PC-9 (cell line): ENCODE data around the gene CANX. TPM values are rescaled to one million over a fixed set of nuclear protein-coding genes. Genes with fewer than 3 reads are reported as not detected.
A peak's percentile ranks its signal among the peaks of the same experiment; 100 is the strongest.
"Not testable (repeated sequence)": the region's sequence is repeated elsewhere in the genome, so short reads cannot be mapped to it uniquely, and the experiment has no call there.

ENCODE experiments used
- BruUV-seq: library from RNA; stranded (reverse); fragments of 400-500 nt; replicated peaks from 2 replicates; lab custom pipeline; 2021; lab: Mats Ljungman, UMichigan
- CTCF ChIA-PET: fragments of 300-600 bp; sonication (Branson Sonifier 250); formaldehyde crosslinking; loops from one replicate; lab custom pipeline; 2022; ENCODE audit warnings: antibody characterized with exemption; lab: Charles Lee
- POLR2A ChIA-PET: fragments of 300-600 bp; sonication (Branson Sonifier 250); formaldehyde crosslinking; loops from one replicate; lab custom pipeline; 2022; ENCODE audit warnings: antibody characterized with exemption; ENCODE audit not compliant: unreplicated experiment; lab: Charles Lee
- DNase-seq, 2 experiments: peaks; one replicate each; pipeline versions ENCODE4 v3.0.0 to v3.0.0-alpha.2; 2015 to 2022; ENCODE audit warnings: mixed read lengths in 1 of 2
- H2AFZ ChIP-seq: fragments of 200-600 bp; sonication (generic); 2 replicates; pipeline ENCODE4 v1.8.1; 2017; ENCODE audit warnings: antibody characterized with exemption
- H3F3A ChIP-seq: fragments of 200-600 bp; sonication (generic); 2 replicates; pipeline ENCODE4 v1.8.1; 2017; ENCODE audit warnings: antibody characterized with exemption, mild to moderate bottlenecking, low read depth; ENCODE audit not compliant: insufficient read depth
- H3K27ac ChIP-seq: fragments of 200-600 bp; sonication (generic); 2 replicates; pipeline ENCODE4 v1.6.1; 2016; ENCODE audit warnings: mixed run types
- H3K27me3 ChIP-seq: fragments of 200-600 bp; sonication (generic); 2 replicates; pipeline ENCODE4 v1.6.1; 2016; ENCODE audit warnings: low read depth, mixed run types; ENCODE audit not compliant: insufficient read depth
- H3K36me3 ChIP-seq: fragments of 200-600 bp; sonication (generic); 2 replicates; pipeline ENCODE4 v1.6.1; 2016; ENCODE audit warnings: low read depth, mixed run types
- H3K4me1 ChIP-seq: fragments of 200-600 bp; sonication (generic); replicated peaks from 2 replicates; pipeline ENCODE4 v1.6.1; 2016; ENCODE audit warnings: mixed run types; ENCODE audit not compliant: insufficient read depth
- H3K4me2 ChIP-seq: fragments of 200-600 bp; sonication (generic); 2 replicates; pipeline ENCODE4 v1.6.1; 2017; ENCODE audit warnings: mixed run types
- H3K4me3 ChIP-seq: fragments of 200-600 bp; sonication (generic); 2 replicates; pipeline ENCODE4 v1.6.1; 2016; ENCODE audit warnings: mixed run types
- H3K79me2 ChIP-seq: fragments of 200-600 bp; sonication (generic); 2 replicates; pipeline ENCODE4 v1.6.1; 2017; ENCODE audit warnings: low read depth, mixed run types
- H3K9me2 ChIP-seq: fragments of 200-600 bp; sonication (generic); 2 replicates; pipeline ENCODE4 v1.8.1; 2017; ENCODE audit warnings: mild to moderate bottlenecking; ENCODE audit not compliant: insufficient read depth
- H3K9me3 ChIP-seq: fragments of 200-600 bp; sonication (generic); 2 replicates; pipeline ENCODE4 v1.8.1; 2016; ENCODE audit warnings: low read depth; ENCODE audit not compliant: insufficient read depth
- H4K20me1 ChIP-seq: fragments of 200-600 bp; sonication (generic); 2 replicates; pipeline ENCODE4 v1.8.1; 2017; ENCODE audit not compliant: insufficient read depth
- EZH2 ChIP-seq: fragments of 200-600 bp; sonication (generic); IDR thresholded peaks from 2 replicates; pipeline ENCODE4 v1.8.0; 2017; ENCODE audit warnings: antibody characterized with exemption, low read depth
- intact Hi-C: fragments of 100-400 bp; cut with micrococcal nuclease; formaldehyde crosslinking; loops from one replicate; pipeline ENCODE4 v1.10.0; 2022; ENCODE audit not compliant: unreplicated experiment
- total RNA-seq: library from RNA; stranded (reverse); gene quantifications from 2 replicates; pipeline ENCODE4 v1.2.3, GENCODE V29; 2021
- TF ChIP-seq, protein P1 (sequence below): fragments of 200-600 bp; sonication (generic); conservative IDR thresholded peaks from 2 replicates; pipeline ENCODE4 v1.6.1; 2017; ENCODE audit warnings: mixed run types, antibody characterized with exemption, mild to moderate bottlenecking, moderate library complexity

CANX gene
- total RNA-seq, 1 experiment from 2014 or later, result 712 TPM

DNA sequence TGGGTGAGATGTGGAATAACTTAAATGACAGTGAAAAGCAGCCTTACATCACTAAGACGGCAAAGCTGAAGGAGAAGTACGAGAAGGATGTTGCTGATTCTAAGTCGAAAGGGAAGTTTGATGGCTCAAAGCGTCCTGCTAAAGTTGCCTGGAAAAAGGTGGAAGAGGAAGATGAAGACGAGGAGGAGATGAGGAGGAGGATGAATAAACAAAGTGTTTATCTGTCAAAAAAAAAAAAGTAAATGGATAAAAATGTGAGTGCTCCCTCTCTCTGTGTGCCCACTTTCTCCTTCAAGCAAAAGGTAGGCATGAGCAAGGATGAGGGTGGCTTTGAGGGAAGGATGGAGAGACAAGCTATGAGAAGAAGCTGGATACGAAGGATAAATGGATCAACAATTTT lies 4.2 kb upstream of the CANX start:
- Histone ChIP-seq H3K4me1 (peaks cover 16% of the 10 kb centered on the region), H3K36me3 (no peaks in the 10 kb centered on the region), H3K27ac (no peak overlapping the region), H3K79me2 (peaks cover 13% of the 10 kb centered on the region), H2AFZ (no peak overlapping the region), H3K9me2 (no peaks in the 10 kb centered on the region), H4K20me1 (no peaks in the 10 kb centered on the region), H3K9me3 (no peaks in the 10 kb centered on the region), H3K4me2 (no peak overlapping the region), H3F3A (no peaks in the 10 kb centered on the region; the same call in 1 of the 2 replicates), H3K4me3 (no peak overlapping the region), H3K27me3 (no peaks in the 10 kb centered on the region)
- TF ChIP-seq, protein P1, sequence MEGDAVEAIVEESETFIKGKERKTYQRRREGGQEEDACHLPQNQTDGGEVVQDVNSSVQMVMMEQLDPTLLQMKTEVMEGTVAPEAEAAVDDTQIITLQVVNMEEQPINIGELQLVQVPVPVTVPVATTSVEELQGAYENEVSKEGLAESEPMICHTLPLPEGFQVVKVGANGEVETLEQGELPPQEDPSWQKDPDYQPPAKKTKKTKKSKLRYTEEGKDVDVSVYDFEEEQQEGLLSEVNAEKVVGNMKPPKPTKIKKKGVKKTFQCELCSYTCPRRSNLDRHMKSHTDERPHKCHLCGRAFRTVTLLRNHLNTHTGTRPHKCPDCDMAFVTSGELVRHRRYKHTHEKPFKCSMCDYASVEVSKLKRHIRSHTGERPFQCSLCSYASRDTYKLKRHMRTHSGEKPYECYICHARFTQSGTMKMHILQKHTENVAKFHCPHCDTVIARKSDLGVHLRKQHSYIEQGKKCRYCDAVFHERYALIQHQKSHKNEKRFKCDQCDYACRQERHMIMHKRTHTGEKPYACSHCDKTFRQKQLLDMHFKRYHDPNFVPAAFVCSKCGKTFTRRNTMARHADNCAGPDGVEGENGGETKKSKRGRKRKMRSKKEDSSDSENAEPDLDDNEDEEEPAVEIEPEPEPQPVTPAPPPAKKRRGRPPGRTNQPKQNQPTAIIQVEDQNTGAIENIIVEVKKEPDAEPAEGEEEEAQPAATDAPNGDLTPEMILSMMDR, result no peak
- TF ChIP-seq EZH2, result no peak
- BruUV-seq, result no TSS peak
- intact Hi-C loops, result no loop called here
- ChIA-PET POLR2A (interaction anchor here (0.6 to 0.7 kb wide), 2 partner anchors 13 to 19 kb away, joined by 6 to 10 read pairs; no protein-coding TSS in a partner anchor), CTCF (interaction anchor here (0.6 kb wide), 1 partner anchor 9 kb away, joined by 6 read pairs; no protein-coding TSS in a partner anchor)
- DNase-seq, result no peak

DNA sequence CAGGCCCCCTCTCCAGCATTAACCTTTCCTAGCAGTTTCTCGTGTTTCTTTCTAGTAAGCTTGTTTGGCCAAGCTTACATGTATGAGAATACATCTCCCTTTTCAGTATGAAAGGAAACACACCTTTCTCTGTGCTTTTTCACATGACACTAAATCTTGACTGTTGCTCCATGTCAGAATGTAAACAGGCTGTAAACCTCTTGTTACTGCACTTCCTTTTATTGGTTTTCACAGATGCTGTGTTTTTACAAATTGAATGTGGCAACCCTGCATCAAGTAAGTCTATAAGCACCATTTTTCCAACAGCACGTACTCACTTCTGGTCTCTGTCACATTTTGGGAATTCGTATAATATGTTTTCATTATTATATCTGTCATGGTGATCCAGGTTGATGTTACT lies 2.2 kb upstream of the CANX start:
- no peaks in the 10 kb centered on the region for H3K9me2 ChIP-seq
- no peaks in the 10 kb centered on the region for H3K27me3 ChIP-seq
- H3K4me3 ChIP-seq, result no peak overlapping the region
- intact Hi-C loops, result no loop called here
- H3K79me2 ChIP-seq, result peaks cover 34% of the 10 kb centered on the region
- POLR2A ChIA-PET, result no interaction called here
- no peak overlapping the region for H3K27ac ChIP-seq
- TF ChIP-seq EZH2, result no peak
- TF ChIP-seq, protein P1, result no peak
- peak overlapping the region; percentile 90; the same call in 1 of the 2 replicates for H3K4me2 ChIP-seq
- H3K4me1 ChIP-seq, result peaks cover 25% of the 10 kb centered on the region
- H3K9me3 ChIP-seq, result no peaks in the 10 kb centered on the region
- BruUV-seq, result no TSS peak
- no peak for DNase-seq
- H4K20me1 ChIP-seq, result peaks cover 19% of the 10 kb centered on the region
- H3K36me3 ChIP-seq, result no peaks in the 10 kb centered on the region
- no peak overlapping the region for H2AFZ ChIP-seq
- no peaks in the 10 kb centered on the region; the same call in 1 of the 2 replicates for H3F3A ChIP-seq
- CTCF ChIA-PET, result interaction anchor here (0.6 kb wide), 1 partner anchor 64 kb away, joined by 4 read pairs; no protein-coding TSS in a partner anchor

DNA sequence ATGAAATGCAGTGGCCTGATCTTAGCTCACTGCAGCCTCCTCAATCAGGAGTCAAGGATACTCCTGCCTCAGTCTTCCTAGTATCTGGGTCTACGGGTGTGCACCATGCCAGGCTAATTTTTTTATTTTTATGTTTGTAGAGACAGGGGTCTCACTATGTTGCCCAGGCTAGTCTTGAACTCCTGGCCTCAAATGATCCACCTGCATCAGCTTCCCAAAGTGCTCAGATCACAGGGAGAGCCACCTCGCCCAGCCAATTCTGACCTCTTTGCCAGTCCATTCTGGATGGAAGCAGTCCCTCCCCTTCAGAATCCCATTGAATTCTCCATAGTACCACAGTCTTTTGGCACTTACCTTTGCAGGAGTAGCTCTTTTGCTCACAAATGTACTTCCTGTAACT lies 1.7 kb upstream of the CANX start:
- Histone ChIP-seq H4K20me1 (peaks cover 24% of the 10 kb centered on the region), H3K9me3 (no peaks in the 10 kb centered on the region), H3K9me2 (no peaks in the 10 kb centered on the region), H3F3A (no peaks in the 10 kb centered on the region; the same call in 1 of the 2 replicates), H2AFZ (no peak overlapping the region), H3K27ac (peak overlapping the region; percentile 91; the same call in 1 of the 2 replicates), H3K4me2 (peak overlapping the region; percentile 90), H3K79me2 (peaks cover 39% of the 10 kb centered on the region), H3K4me1 (peaks cover 25% of the 10 kb centered on the region), H3K27me3 (no peaks in the 10 kb centered on the region), H3K4me3 (peak overlapping the region; percentile 83; the same call in 1 of the 2 replicates), H3K36me3 (peaks cover 4% of the 10 kb centered on the region; the same call in 1 of the 2 replicates)
- POLR2A ChIA-PET, result interaction anchor here (0.6 to 0.7 kb wide), 3 partner anchors 8 to 89 kb away, joined by 3 to 5 read pairs (median 4); partner anchors contain the start of gene HNRNPH1
- intact Hi-C loops, result no loop called here
- DNase-seq, result no peak
- TF ChIP-seq, protein P1, result no peak
- TF ChIP-seq EZH2, result no peak
- no TSS peak for BruUV-seq
- CTCF ChIA-PET, result interaction anchor here (0.6 kb wide), 2 partner anchors 43 to 64 kb away, joined by 4 to 5 read pairs; no protein-coding TSS in a partner anchor

GRCh38 chr5:179697543-179697942 lies 1.2 kb upstream of the CANX start:
- Histone ChIP-seq H3K79me2 (peaks cover 43% of the 10 kb centered on the region), H3K4me3 (peak overlapping the region; percentile 83; the same call in 1 of the 2 replicates), H3K4me2 (peak overlapping the region; percentile 90), H4K20me1 (peaks cover 28% of the 10 kb centered on the region), H2AFZ (peak overlapping the region; percentile 77; the same call in 1 of the 2 replicates), H3K4me1 (peaks cover 25% of the 10 kb centered on the region), H3K27ac (peak overlapping the region; percentile 91)
- intact Hi-C loops, H3F3A ChIP-seq, BruUV-seq, H3K36me3 ChIP-seq, DNase-seq, H3K27me3 ChIP-seq, H3K9me3 ChIP-seq, H3K9me2 ChIP-seq: not testable (repeated sequence)
- CTCF ChIA-PET, result interaction anchor here (0.6 kb wide), 1 partner anchor 43 kb away, joined by 5 read pairs; no protein-coding TSS in a partner anchor
- POLR2A ChIA-PET, result interaction anchor here (0.6 to 0.7 kb wide), 3 partner anchors 8 to 90 kb away, joined by 3 to 5 read pairs (median 4); partner anchors contain the start of gene HNRNPH1
